GM19372 (cell line): ENCODE measurements around the gene EHBP1.

Experiments
- ATAC-seq: cut with Tn5 transposase; IDR thresholded peaks from one replicate; pipeline ENCODE4 v1.9.1; 2021; ENCODE audit warnings: mild to moderate bottlenecking, low read depth, moderate library complexity; ENCODE audit not compliant: unreplicated experiment

The EHBP1 gene

GRCh38 chr2:62870966-62871365 is 165.5 kb downstream of the EHBP1 start:
- no peak for ATAC-seq

GRCh38 chr2:62871506-62871905 is 166.0 kb downstream of the EHBP1 start:
- no peak for ATAC-seq

GRCh38 chr2:62873603-62874002 is 168.1 kb downstream of the EHBP1 start:
- ATAC-seq: no peak

- no peak for ATAC-seq
Measured at GRCh38 chr2:62874881-62875383, 169.4 kb downstream of the EHBP1 start.

GRCh38 chr2:62881162-62881795 is 175.8 kb downstream of the EHBP1 start:
- ATAC-seq: no peak

GRCh38 chr2:62883629-62884028 is 178.1 kb downstream of the EHBP1 start:
- no peak for ATAC-seq

GRCh38 chr2:62884086-62884485 is 178.6 kb downstream of the EHBP1 start:
- no peak for ATAC-seq

- no peak for ATAC-seq
Measured at GRCh38 chr2:62884514-62884913, 179.0 kb downstream of the EHBP1 start.

GRCh38 chr2:62894966-62895631 is 189.6 kb downstream of the EHBP1 start:
- ATAC-seq: no peak

GRCh38 chr2:62895632-62896009 is 190.1 kb downstream of the EHBP1 start:
- ATAC-seq: no peak

GRCh38 chr2:62897187-62897827 is 191.8 kb downstream of the EHBP1 start:
- no peak for ATAC-seq

- ATAC-seq: no peak
Measured at GRCh38 chr2:62904344-62904743, 198.8 kb downstream of the EHBP1 start.

- no peak for ATAC-seq
Measured at GRCh38 chr2:62908145-62908544, 202.6 kb downstream of the EHBP1 start.

- ATAC-seq: no peak
Measured at GRCh38 chr2:62913311-62913710, 207.8 kb downstream of the EHBP1 start.

- no peak for ATAC-seq
Measured at GRCh38 chr2:62919041-62919440, 213.5 kb downstream of the EHBP1 start.

- ATAC-seq: no peak
Measured at GRCh38 chr2:62920070-62920469, 214.6 kb downstream of the EHBP1 start.

- ATAC-seq: no peak
Measured at GRCh38 chr2:62923242-62923641, 217.7 kb downstream of the EHBP1 start.

- ATAC-seq: no peak
Measured at GRCh38 chr2:62923881-62924280, 218.4 kb downstream of the EHBP1 start.

GRCh38 chr2:62928015-62928414 is 222.5 kb downstream of the EHBP1 start:
- ATAC-seq: no peak

GRCh38 chr2:62931536-62931935 is 226.0 kb downstream of the EHBP1 start:
- ATAC-seq: no peak

- no peak for ATAC-seq
Measured at GRCh38 chr2:62933398-62933917, 227.9 kb downstream of the EHBP1 start.
